ENCODE measurements around the gene TSHZ2. TPM values are rescaled to one million over a fixed set of nuclear protein-coding genes. Genes with fewer than 3 reads are reported as not detected.

Gene TSHZ2
- total and polyA plus RNA-seq, 2 of the 4 experiments (the other 2 are of a cell fraction): under 0.01 to 0.02 TPM

DNA sequence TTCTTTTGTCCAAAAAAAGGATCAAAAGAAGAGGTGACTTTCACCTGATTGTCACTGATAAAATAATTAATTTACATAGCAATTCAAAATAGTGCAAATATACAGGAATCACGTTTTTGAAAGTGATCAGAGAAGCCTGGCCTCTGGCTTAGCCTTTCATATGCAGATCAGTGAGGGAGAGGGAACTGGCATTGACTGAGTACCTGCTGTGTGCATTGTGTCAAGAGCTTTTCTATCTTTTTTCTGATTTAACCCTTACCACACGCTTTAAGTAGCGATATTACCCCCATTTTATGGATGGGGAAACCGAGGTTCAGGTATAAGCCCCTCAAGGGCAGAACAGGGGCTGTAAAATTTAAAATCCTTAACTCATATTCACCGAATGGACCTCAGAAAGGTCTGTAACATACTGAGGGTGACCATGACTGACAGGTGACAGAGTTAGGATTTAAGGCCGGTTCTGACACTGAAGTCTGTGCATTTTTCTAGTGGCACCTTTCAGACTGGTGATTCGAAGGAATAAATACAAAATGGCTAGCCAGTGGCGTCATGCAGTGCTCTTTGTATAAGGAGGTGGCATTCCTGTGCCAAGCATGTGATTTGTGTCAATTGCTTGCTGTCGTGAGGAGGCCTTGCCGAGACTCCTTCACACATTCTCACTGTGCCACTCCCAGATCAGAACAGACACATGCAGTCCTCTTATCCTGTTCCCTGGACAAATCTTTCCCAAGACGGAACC is 310.2 kb downstream of the TSHZ2 start:
- Histone ChIP-seq H2BK5ac (ENCODE audit: low read depth, low read length, poor library complexity, severe bottlenecking) (no peak overlapping the region), H2BK15ac (ENCODE audit: low read depth, low read length) (no peak overlapping the region), H3K4me3 (ENCODE audit: insufficient read depth, low read depth, low read length) (no peak overlapping the region), H3K36me3 (ENCODE audit: control insufficient read depth, insufficient read depth, low read length) (no peaks in the 10 kb centered on the region), H3K23ac (ENCODE audit: low read depth, low read length) (no peak overlapping the region), H4K8ac (ENCODE audit: low read depth in 2 of 2, low read length in 2 of 2) (no peak overlapping the region), H3K4me2 (ENCODE audit: low read depth, low read length) (no peak overlapping the region), H3K9ac (ENCODE audit: low read depth, low read length) (no peak overlapping the region), H3K27me3 (ENCODE audit: control insufficient read depth, insufficient read depth, low read length) (no peaks in the 10 kb centered on the region), H2AK5ac (ENCODE audit: low read depth, low read length) (no peak overlapping the region), H3K27ac (ENCODE audit: insufficient read depth, low read length) (no peak overlapping the region), H2BK20ac (ENCODE audit: low read depth, low read length) (no peak overlapping the region), H4K20me1 (ENCODE audit: insufficient read depth, low read length) (no peaks in the 10 kb centered on the region), H3K9me1 (ENCODE audit: insufficient read depth, low read length) (no peaks in the 10 kb centered on the region), H2BK120ac (ENCODE audit: low read depth, low read length) (no peak overlapping the region), H3K56ac (ENCODE audit: extremely low read depth, insufficient read depth, low read length) (no peak overlapping the region), H2AFZ (replicated peaks; ENCODE audit: low read length, poor library complexity) (no peak overlapping the region), H2AK9ac (replicated peaks; ENCODE audit: low read depth, low read length, poor library complexity) (no peak overlapping the region), H3K4ac (ENCODE audit: low read depth, low read length) (no peak overlapping the region), H4K5ac (ENCODE audit: low read depth, low read length) (no peak overlapping the region), H3K18ac (ENCODE audit: low read depth, low read length) (no peak overlapping the region), H4K91ac (ENCODE audit: insufficient read depth, low read depth, low read length) (no peak overlapping the region), H3K14ac (replicated peaks; ENCODE audit: low read depth, low read length) (no peak overlapping the region), H3K4me1 (ENCODE audit: control insufficient read depth, insufficient read depth, low read length) (no peaks in the 10 kb centered on the region), H3K9me3 (ENCODE audit: control insufficient read depth, insufficient read depth, low read length) (no peaks in the 10 kb centered on the region), H3K79me1 (ENCODE audit: low read depth in 1 of 2, low read length in 2 of 2) (no peaks in the 10 kb centered on the region)
- no TSS peak for BruUV-seq (replicated peaks)
- DNase-seq: no peak
- ChIA-PET POLR2A (ENCODE audit: unreplicated experiment) (no interaction called here), CTCF (no interaction called here)
- dilution Hi-C loops (cut with HindIII; ENCODE audit: low sequenced_read_pairs, unreplicated experiment): no loop called here
- no peak for ATAC-seq (ENCODE audit: low read depth)
- TF ChIP-seq BHLHE40 (IDR thresholded peaks at IDR 0.05; ENCODE audit: low read depth, low read length) (no peak), MXI1 (IDR thresholded peaks at IDR 0.05; ENCODE audit: borderline replicate concordance, low read depth, low read length) (no peak), RAD21 (IDR thresholded peaks at IDR 0.05; ENCODE audit: low read length) (no peak), RFX5 (IDR thresholded peaks at IDR 0.05; ENCODE audit: low read depth, low read length) (no peak), RCOR1 (IDR thresholded peaks at IDR 0.05; ENCODE audit: insufficient replicate concordance, low read length) (no peak), POLR2A (IDR thresholded peaks at IDR 0.05; ENCODE audit: low read depth, low read length) (no peak), CEBPB (IDR thresholded peaks at IDR 0.05; ENCODE audit: low read depth, low read length) (no peak), ELK1 (IDR thresholded peaks at IDR 0.05; ENCODE audit: borderline replicate concordance, low read depth, low read length) (no peak), FOS (IDR thresholded peaks at IDR 0.05; ENCODE audit: low read depth, low read length) (no peak), USF2 (IDR thresholded peaks at IDR 0.05; ENCODE audit: low read depth, low read length) (no peak), NFE2L2 (IDR thresholded peaks at IDR 0.05; ENCODE audit: low read depth, low read length) (no peak), CTCF (conservative IDR thresholded peaks at IDR 0.05; ENCODE audit: low read depth, low read length) (no peak)
- WGBS, 2 experiments (ENCODE audit: extremely low coverage in 2 of 2, insufficient read length in 1 of 2): 90% methylated on average over 2 of the region's 11 CpGs; no CpG with 5 or more reads in 1 of the 2 experiments
- in situ Hi-C loops (cut with MboI; ENCODE audit: low sequenced_read_pairs): no loop called here
- intact Hi-C loops (cut with micrococcal nuclease): no loop called here

Measured in IMR-90 (cell line).